H1 (cell line): Measurements from ENCODE around the gene PYY. TPM values are rescaled to one million over a fixed set of nuclear protein-coding genes. Genes with fewer than 3 reads are reported as not detected.

Source experiments
- ASH2L ChIP-seq: fragments of 200-600, 300-600 bp; sonication (generic); IDR thresholded peaks from one replicate; pipeline ENCODE4 v1.7.1; 2017; ENCODE audit warnings: low read length
- EP300 ChIP-seq, 2 experiments: IDR thresholded peaks; 1 replicate in 1 of 2; 2 replicates in 1 of 2; pipeline ENCODE4 v1.6.1; 2011 to 2012; ENCODE audit warnings: low read depth in 2 of 2, low read length in 2 of 2, mild to moderate bottlenecking in 2 of 2, borderline replicate concordance in 1 of 2, inconsistent platforms in 1 of 2, moderate library complexity in 1 of 2
- HDAC6 ChIP-seq: IDR thresholded peaks from one replicate; pipeline ENCODE4 v1.7.1; 2012; ENCODE audit warnings: low read depth, mild to moderate bottlenecking, inconsistent platforms, low read length, moderate library complexity
- RNF2 ChIP-seq: fragments of 200-900, 300-1000 bp; sonication (generic); IDR thresholded peaks from 2 replicates; pipeline ENCODE4 v1.7.1; 2016; ENCODE audit warnings: borderline replicate concordance, low read depth, mild to moderate bottlenecking, antibody characterized with exemption, low read length; ENCODE audit not compliant: poor library complexity, severe bottlenecking; ENCODE audit errors: missing control alignments
- polyA plus RNA-seq, 7 experiments: library from polyadenylated mRNA; depleted of rRNA in 3 of 7; stranded (reverse) in 5 of 7; unstranded in 2 of 7; fragments of >200 nt in 5 of 7; fragments of 200-250 nt in 2 of 7; gene quantifications; 1 replicate in 5 of 7; 2 replicates in 1 of 7; 4 replicates in 1 of 7; pipeline versions ENCODE4 v1.2.1 to v1.2.3, GENCODE V29; 2011 to 2013; ENCODE audit warnings: missing spikeins in 2 of 7, mixed read lengths in 2 of 7
- total RNA-seq: library from RNA; stranded (reverse); fragmentation: NEBNext Ultra II Directional; extraction: Animal tissue kit (Norgen Biotek cat#: 25700); gene quantifications from 2 replicates; pipeline ENCODE4 v1.2.1, GENCODE V29; 2021
- TF ChIP-seq, protein P1 (sequence below): fragments of 300-600 bp; sonication (generic); IDR thresholded peaks from 2 replicates; pipeline ENCODE4 v1.7.1; 2012; ENCODE audit warnings: low read length, moderate library complexity, mild to moderate bottlenecking, inconsistent platforms; ENCODE audit not compliant: insufficient replicate concordance
- TF ChIP-seq, protein P2 (sequence below): IDR thresholded peaks from 2 replicates; pipeline ENCODE4 v1.6.1; 2012; ENCODE audit warnings: low read length, inconsistent platforms

The PYY gene
- total and polyA plus RNA-seq, 2 of the 8 experiments (the other 6 are each of a cell fraction or from before 2014, with no cell fraction given), result 0.93 to 3.4 TPM

DNA sequence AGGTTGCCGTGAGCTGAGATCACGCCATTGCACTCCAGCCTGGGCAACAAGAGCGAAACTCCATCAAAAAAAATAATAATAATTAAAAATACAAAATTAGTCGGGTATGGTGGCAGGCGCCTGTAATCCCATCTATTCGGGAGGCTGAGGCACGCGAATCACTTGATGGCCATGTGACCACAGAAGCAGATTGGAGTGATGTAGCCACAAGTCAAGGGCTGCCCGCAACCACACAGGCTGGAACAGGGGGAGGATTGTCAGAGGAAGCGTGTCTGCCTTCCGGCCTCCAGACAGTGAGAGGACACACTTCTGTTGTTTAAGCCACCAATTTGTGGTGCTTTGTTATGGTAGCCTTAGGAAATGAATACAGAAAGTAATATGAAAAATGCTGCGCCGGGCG lies 38.9 kb upstream of the PYY start (continued):
- TF ChIP-seq, protein P1, sequence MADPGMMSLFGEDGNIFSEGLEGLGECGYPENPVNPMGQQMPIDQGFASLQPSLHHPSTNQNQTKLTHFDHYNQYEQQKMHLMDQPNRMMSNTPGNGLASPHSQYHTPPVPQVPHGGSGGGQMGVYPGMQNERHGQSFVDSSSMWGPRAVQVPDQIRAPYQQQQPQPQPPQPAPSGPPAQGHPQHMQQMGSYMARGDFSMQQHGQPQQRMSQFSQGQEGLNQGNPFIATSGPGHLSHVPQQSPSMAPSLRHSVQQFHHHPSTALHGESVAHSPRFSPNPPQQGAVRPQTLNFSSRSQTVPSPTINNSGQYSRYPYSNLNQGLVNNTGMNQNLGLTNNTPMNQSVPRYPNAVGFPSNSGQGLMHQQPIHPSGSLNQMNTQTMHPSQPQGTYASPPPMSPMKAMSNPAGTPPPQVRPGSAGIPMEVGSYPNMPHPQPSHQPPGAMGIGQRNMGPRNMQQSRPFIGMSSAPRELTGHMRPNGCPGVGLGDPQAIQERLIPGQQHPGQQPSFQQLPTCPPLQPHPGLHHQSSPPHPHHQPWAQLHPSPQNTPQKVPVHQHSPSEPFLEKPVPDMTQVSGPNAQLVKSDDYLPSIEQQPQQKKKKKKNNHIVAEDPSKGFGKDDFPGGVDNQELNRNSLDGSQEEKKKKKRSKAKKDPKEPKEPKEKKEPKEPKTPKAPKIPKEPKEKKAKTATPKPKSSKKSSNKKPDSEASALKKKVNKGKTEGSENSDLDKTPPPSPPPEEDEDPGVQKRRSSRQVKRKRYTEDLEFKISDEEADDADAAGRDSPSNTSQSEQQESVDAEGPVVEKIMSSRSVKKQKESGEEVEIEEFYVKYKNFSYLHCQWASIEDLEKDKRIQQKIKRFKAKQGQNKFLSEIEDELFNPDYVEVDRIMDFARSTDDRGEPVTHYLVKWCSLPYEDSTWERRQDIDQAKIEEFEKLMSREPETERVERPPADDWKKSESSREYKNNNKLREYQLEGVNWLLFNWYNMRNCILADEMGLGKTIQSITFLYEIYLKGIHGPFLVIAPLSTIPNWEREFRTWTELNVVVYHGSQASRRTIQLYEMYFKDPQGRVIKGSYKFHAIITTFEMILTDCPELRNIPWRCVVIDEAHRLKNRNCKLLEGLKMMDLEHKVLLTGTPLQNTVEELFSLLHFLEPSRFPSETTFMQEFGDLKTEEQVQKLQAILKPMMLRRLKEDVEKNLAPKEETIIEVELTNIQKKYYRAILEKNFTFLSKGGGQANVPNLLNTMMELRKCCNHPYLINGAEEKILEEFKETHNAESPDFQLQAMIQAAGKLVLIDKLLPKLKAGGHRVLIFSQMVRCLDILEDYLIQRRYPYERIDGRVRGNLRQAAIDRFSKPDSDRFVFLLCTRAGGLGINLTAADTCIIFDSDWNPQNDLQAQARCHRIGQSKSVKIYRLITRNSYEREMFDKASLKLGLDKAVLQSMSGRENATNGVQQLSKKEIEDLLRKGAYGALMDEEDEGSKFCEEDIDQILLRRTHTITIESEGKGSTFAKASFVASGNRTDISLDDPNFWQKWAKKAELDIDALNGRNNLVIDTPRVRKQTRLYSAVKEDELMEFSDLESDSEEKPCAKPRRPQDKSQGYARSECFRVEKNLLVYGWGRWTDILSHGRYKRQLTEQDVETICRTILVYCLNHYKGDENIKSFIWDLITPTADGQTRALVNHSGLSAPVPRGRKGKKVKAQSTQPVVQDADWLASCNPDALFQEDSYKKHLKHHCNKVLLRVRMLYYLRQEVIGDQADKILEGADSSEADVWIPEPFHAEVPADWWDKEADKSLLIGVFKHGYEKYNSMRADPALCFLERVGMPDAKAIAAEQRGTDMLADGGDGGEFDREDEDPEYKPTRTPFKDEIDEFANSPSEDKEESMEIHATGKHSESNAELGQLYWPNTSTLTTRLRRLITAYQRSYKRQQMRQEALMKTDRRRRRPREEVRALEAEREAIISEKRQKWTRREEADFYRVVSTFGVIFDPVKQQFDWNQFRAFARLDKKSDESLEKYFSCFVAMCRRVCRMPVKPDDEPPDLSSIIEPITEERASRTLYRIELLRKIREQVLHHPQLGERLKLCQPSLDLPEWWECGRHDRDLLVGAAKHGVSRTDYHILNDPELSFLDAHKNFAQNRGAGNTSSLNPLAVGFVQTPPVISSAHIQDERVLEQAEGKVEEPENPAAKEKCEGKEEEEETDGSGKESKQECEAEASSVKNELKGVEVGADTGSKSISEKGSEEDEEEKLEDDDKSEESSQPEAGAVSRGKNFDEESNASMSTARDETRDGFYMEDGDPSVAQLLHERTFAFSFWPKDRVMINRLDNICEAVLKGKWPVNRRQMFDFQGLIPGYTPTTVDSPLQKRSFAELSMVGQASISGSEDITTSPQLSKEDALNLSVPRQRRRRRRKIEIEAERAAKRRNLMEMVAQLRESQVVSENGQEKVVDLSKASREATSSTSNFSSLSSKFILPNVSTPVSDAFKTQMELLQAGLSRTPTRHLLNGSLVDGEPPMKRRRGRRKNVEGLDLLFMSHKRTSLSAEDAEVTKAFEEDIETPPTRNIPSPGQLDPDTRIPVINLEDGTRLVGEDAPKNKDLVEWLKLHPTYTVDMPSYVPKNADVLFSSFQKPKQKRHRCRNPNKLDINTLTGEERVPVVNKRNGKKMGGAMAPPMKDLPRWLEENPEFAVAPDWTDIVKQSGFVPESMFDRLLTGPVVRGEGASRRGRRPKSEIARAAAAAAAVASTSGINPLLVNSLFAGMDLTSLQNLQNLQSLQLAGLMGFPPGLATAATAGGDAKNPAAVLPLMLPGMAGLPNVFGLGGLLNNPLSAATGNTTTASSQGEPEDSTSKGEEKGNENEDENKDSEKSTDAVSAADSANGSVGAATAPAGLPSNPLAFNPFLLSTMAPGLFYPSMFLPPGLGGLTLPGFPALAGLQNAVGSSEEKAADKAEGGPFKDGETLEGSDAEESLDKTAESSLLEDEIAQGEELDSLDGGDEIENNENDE, result no peak
- no peak for TF ChIP-seq HDAC6
- no peak for TF ChIP-seq RNF2
- no peak for TF ChIP-seq EP300 (IDR thresholded peaks at IDR 0.05; ENCODE audit: borderline replicate concordance in 1 of 2, low read depth in 2 of 2, low read length in 2 of 2)
- TF ChIP-seq ASH2L, result no peak
- TF ChIP-seq, protein P2, sequence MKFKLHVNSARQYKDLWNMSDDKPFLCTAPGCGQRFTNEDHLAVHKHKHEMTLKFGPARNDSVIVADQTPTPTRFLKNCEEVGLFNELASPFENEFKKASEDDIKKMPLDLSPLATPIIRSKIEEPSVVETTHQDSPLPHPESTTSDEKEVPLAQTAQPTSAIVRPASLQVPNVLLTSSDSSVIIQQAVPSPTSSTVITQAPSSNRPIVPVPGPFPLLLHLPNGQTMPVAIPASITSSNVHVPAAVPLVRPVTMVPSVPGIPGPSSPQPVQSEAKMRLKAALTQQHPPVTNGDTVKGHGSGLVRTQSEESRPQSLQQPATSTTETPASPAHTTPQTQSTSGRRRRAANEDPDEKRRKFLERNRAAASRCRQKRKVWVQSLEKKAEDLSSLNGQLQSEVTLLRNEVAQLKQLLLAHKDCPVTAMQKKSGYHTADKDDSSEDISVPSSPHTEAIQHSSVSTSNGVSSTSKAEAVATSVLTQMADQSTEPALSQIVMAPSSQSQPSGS, result no peak
